ENCODE data around the gene TFEC. TPM values are rescaled to one million over a fixed set of nuclear protein-coding genes. Genes with fewer than 3 reads are reported as not detected.
"Not testable (repeated sequence)": the region's sequence is repeated elsewhere in the genome, so short reads cannot be mapped to it uniquely, and the experiment has no call there.

TFEC gene
- total RNA-seq, 2 experiments from 2014 or later, result 1.0 to 1.2 TPM

- Mint-ChIP-seq H3K27me3 (peaks cover 12% of the 10 kb centered on the region), H3K9me3 (ENCODE audit: low read depth) (no peaks in the 10 kb centered on the region), H3K36me3 (no peaks in the 10 kb centered on the region), H3K4me1 (no peaks in the 10 kb centered on the region), H3K4me3 (no peak overlapping the region), H3K27ac (no peak overlapping the region)
- no peak for DNase-seq
- ATAC-seq, result no peak
- CTCF ChIA-PET, result no interaction called here
Measured at GRCh38 chr7:116024826-116025809, 5.4 kb downstream of the TFEC start.

- no peak overlapping the region for H3K4me3 Mint-ChIP-seq
- DNase-seq, result no peak
- CTCF ChIA-PET, result no interaction called here
Measured at GRCh38 chr7:116021237-116021636, 9.3 kb downstream of the TFEC start.

DNA sequence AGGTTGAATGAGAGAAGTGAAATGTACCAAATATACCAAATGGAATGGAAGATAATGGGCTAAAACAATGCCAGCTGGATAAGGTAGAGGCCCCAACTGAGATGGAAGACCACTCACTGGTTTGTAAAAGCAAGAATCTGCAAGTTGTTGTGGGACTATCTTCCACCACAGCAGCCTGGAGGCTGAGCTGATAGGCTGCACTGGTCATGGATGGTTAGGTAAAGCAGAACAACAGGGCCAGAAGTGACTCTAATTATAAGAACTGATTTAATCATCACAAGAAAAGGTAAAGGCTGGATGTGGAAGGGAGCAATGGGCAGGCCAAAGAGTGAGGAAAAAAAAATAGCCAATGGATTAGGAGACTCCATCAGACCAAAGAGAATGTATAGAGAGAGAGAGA lies 11.8 kb downstream of the TFEC start:
- no peak overlapping the region for H3K27ac Mint-ChIP-seq
- ATAC-seq (no peak), DNase-seq (no peak)
- CTCF ChIA-PET, result no interaction called here
- no peaks in the 10 kb centered on the region for H3K9me3 Mint-ChIP-seq (ENCODE audit: low read depth)
- H3K27me3 Mint-ChIP-seq, result no peaks in the 10 kb centered on the region
- no peak overlapping the region for H3K4me3 Mint-ChIP-seq
- H3K4me1 Mint-ChIP-seq, result no peaks in the 10 kb centered on the region
- no peaks in the 10 kb centered on the region for H3K36me3 Mint-ChIP-seq

More at GRCh38 chr7:116021237-116021636, 9.3 kb downstream of the TFEC start:
- no peaks in the 10 kb centered on the region for H3K27me3 Mint-ChIP-seq
- no peaks in the 10 kb centered on the region for H3K36me3 Mint-ChIP-seq
- no peak for ATAC-seq
- no peak overlapping the region for H3K27ac Mint-ChIP-seq
- no peaks in the 10 kb centered on the region for H3K9me3 Mint-ChIP-seq (ENCODE audit: low read depth)
- no peaks in the 10 kb centered on the region for H3K4me1 Mint-ChIP-seq

- Mint-ChIP-seq H3K4me3 (no peak overlapping the region), H3K9me3 (ENCODE audit: low read depth) (no peaks in the 10 kb centered on the region), H3K4me1 (no peaks in the 10 kb centered on the region), H3K27ac (no peak overlapping the region), H3K27me3 (no peaks in the 10 kb centered on the region), H3K36me3 (no peaks in the 10 kb centered on the region)
- CTCF ChIA-PET, result no interaction called here
- DNase-seq (no peak), ATAC-seq (no peak)
Measured at GRCh38 chr7:116013675-116014074, 16.9 kb downstream of the TFEC start.

DNA sequence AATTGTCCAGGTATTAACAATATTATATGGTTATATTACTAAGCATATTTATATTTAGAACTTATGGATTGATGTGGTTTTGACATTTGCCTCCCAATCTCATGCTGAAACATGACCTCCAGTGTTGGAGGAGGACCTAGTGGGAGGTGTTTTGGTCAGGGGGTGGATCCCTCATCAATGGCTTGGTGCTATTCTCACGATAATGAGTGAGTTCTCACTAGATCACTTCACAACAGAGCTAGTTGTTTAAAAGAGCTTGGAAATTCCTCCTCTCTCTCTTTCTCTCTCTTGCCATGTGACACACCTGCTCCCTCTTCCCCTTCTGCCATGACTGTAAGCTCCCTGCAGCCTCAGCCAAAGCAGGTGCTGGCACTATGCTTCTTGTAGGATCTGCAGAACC lies 19.0 kb downstream of the TFEC start:
- no peaks in the 10 kb centered on the region for H3K27me3 Mint-ChIP-seq
- DNase-seq (no peak), ATAC-seq (no peak)
- no peaks in the 10 kb centered on the region for H3K36me3 Mint-ChIP-seq
- H3K9me3 Mint-ChIP-seq (ENCODE audit: low read depth), result no peaks in the 10 kb centered on the region
- H3K27ac Mint-ChIP-seq, result no peak overlapping the region
- CTCF ChIA-PET, result no interaction called here
- H3K4me1 Mint-ChIP-seq, result no peaks in the 10 kb centered on the region
- no peak overlapping the region for H3K4me3 Mint-ChIP-seq

GRCh38 chr7:116004762-116005161 lies 25.8 kb downstream of the TFEC start:
- CTCF ChIA-PET; ATAC-seq; H3K4me1 Mint-ChIP-seq; DNase-seq; H3K27ac Mint-ChIP-seq; H3K36me3 Mint-ChIP-seq; H3K27me3 Mint-ChIP-seq; H3K4me3 Mint-ChIP-seq; H3K9me3 Mint-ChIP-seq (ENCODE audit: low read depth): not testable (repeated sequence)

DNA sequence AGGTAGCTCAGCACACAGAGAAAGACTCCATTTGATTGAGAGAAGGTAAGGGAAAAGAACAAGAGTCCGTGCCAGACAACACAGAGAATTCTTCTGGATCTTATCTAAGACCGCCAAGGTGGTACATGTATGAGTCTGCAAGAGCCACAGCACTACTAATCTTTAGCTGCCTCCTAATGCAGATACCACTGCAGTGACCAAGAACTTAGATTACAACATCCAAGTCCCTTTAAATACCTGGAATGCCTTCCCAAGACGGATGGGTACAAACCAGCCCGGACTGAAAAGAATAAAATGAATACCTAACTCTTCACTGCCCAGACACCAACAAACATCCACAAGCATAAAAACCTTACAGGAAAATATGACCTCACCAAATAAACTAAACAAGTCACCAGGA lies 33.3 kb downstream of the TFEC start:
- no peak overlapping the region for H3K4me3 Mint-ChIP-seq
- H3K27me3 Mint-ChIP-seq, result no peaks in the 10 kb centered on the region
- no peak for ATAC-seq
- H3K4me1 Mint-ChIP-seq, result no peaks in the 10 kb centered on the region
- H3K9me3 Mint-ChIP-seq (ENCODE audit: low read depth), result no peaks in the 10 kb centered on the region
- H3K36me3 Mint-ChIP-seq, result no peaks in the 10 kb centered on the region
- no peak overlapping the region for H3K27ac Mint-ChIP-seq
- CTCF ChIA-PET, result no interaction called here
- DNase-seq, result no peak

- H3K27ac Mint-ChIP-seq, result no peak overlapping the region
- H3K9me3 Mint-ChIP-seq (ENCODE audit: low read depth), result no peaks in the 10 kb centered on the region
- no peak overlapping the region for H3K4me3 Mint-ChIP-seq
- H3K4me1 Mint-ChIP-seq, result no peaks in the 10 kb centered on the region
- no peak for ATAC-seq
- no peaks in the 10 kb centered on the region for H3K27me3 Mint-ChIP-seq
- CTCF ChIA-PET, result no interaction called here
- DNase-seq, result no peak
- no peaks in the 10 kb centered on the region for H3K36me3 Mint-ChIP-seq
Measured at GRCh38 chr7:115995701-115996100, 34.9 kb downstream of the TFEC start.

- ATAC-seq, result no peak
- no peaks in the 10 kb centered on the region for H3K27me3 Mint-ChIP-seq
- no peak overlapping the region for H3K4me3 Mint-ChIP-seq
- CTCF ChIA-PET, result no interaction called here
- DNase-seq, result no peak
- no peaks in the 10 kb centered on the region for H3K4me1 Mint-ChIP-seq
- no peak overlapping the region for H3K27ac Mint-ChIP-seq
- H3K36me3 Mint-ChIP-seq, result no peaks in the 10 kb centered on the region
- H3K9me3 Mint-ChIP-seq (ENCODE audit: low read depth), result no peaks in the 10 kb centered on the region
Measured at GRCh38 chr7:115988401-115988800, 42.2 kb downstream of the TFEC start.

DNA sequence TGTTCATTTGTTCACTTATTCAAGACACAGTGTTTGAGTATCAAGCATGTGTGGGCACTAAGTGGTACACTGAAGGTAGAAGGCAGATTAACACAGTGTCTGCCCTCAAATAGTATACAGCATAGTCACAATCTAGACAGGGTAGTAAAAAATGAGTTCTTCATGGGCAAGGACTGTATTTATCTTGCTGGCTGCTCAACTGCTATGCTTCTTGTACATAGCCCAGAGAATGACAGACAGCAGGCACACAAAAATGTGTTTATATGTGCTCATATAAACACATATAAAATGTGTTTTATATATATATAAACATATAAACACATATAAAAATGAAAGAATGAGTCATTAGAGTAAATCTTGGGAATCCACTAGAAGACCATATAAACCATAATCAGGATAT lies 43.1 kb downstream of the TFEC start:
- Mint-ChIP-seq H3K9me3 (ENCODE audit: low read depth) (no peaks in the 10 kb centered on the region), H3K4me3 (no peak overlapping the region), H3K27ac (no peak overlapping the region), H3K27me3 (no peaks in the 10 kb centered on the region), H3K36me3 (no peaks in the 10 kb centered on the region), H3K4me1 (no peaks in the 10 kb centered on the region)
- CTCF ChIA-PET, result no interaction called here
- DNase-seq (no peak), ATAC-seq (no peak)

DNA sequence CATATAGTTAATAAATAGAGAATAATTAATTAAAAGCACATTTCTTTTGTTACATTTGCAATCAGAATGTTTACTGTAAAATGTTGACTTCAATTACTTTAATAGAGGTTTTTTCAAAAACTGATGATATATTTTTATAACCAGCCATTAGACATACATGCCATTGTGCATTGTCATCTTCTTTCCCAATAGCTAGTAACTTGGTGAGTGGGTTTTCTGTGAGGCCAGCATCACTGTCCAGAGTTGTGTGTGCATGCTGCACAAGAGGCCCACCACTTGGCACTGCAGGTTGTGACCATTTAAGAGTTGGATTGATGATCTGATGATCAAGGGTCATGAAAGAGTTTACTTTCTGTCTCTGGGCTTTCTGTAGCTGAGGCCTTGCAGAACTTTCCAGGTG lies 46.5 kb downstream of the TFEC start:
- no peak overlapping the region for H3K4me3 Mint-ChIP-seq

GRCh38 chr7:115980159-115980558 lies 50.4 kb downstream of the TFEC start:
- Mint-ChIP-seq H3K4me3 (no peak overlapping the region), H3K9me3 (ENCODE audit: low read depth) (no peaks in the 10 kb centered on the region), H3K27me3 (no peaks in the 10 kb centered on the region), H3K36me3 (no peaks in the 10 kb centered on the region), H3K4me1 (no peaks in the 10 kb centered on the region), H3K27ac (no peak overlapping the region)
- ATAC-seq, result no peak
- no peak for DNase-seq
- CTCF ChIA-PET, result no interaction called here

More for the DNA sequence above, 46.5 kb downstream of the TFEC start:
- CTCF ChIA-PET, result no interaction called here
- H3K36me3 Mint-ChIP-seq, result no peaks in the 10 kb centered on the region
- H3K27ac Mint-ChIP-seq, result no peak overlapping the region
- DNase-seq (no peak), ATAC-seq (no peak)
- H3K9me3 Mint-ChIP-seq (ENCODE audit: low read depth), result no peaks in the 10 kb centered on the region
- no peaks in the 10 kb centered on the region for H3K27me3 Mint-ChIP-seq
- H3K4me1 Mint-ChIP-seq, result no peaks in the 10 kb centered on the region

DNA sequence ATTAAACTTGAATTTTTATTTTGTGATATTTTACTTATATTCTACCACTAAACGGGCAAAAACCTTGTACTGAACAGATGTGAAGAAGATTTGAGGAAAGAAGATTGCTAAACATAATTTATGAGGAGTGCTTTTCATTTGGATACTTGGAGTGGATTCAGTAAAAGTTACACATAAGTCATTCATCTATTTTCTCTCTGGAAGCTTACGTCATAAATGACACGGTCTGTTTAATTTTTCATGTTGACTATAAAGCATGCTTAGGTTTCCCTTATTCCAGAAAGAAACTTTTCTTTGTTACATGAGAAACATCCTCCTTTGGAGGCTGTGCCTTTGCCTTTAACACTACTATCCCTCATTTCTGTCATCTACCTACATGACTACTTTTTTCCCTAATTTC lies 53.9 kb downstream of the TFEC start:
- DNase-seq (no peak), ATAC-seq (no peak)
- CTCF ChIA-PET, result no interaction called here
- no peaks in the 10 kb centered on the region for H3K4me1 Mint-ChIP-seq
- H3K36me3 Mint-ChIP-seq, result no peaks in the 10 kb centered on the region
- no peak overlapping the region for H3K4me3 Mint-ChIP-seq
- H3K9me3 Mint-ChIP-seq (ENCODE audit: low read depth), result no peaks in the 10 kb centered on the region
- H3K27me3 Mint-ChIP-seq, result no peaks in the 10 kb centered on the region
- no peak overlapping the region for H3K27ac Mint-ChIP-seq

- H3K9me3 Mint-ChIP-seq (ENCODE audit: low read depth), result no peaks in the 10 kb centered on the region
- H3K4me3 Mint-ChIP-seq, result no peak overlapping the region
- CTCF ChIA-PET, result no interaction called here
- ATAC-seq (no peak), DNase-seq (no peak)
- H3K27ac Mint-ChIP-seq, result no peak overlapping the region
- H3K36me3 Mint-ChIP-seq, result no peaks in the 10 kb centered on the region
- no peaks in the 10 kb centered on the region for H3K4me1 Mint-ChIP-seq
- H3K27me3 Mint-ChIP-seq, result no peaks in the 10 kb centered on the region
Measured at GRCh38 chr7:115975766-115976165, 54.8 kb downstream of the TFEC start.

All from activated CD8-positive, alpha-beta memory T cell treated with anti-CD3 and anti-CD28 coated beads, Interleukin-2, amount 10 ng/mL, durations not matched to agents 7 days and 5 days (primary cell).